ENCODE data around the gene ASXL2. TPM values are rescaled to one million over a fixed set of nuclear protein-coding genes. Genes with fewer than 3 reads are reported as not detected.
"Not testable (repeated sequence)": the region's sequence is repeated elsewhere in the genome, so short reads cannot be mapped to it uniquely, and the experiment has no call there.

The ASXL2 gene
- total RNA-seq, 1 donor from 2014 or later, result 80.7 TPM

DNA sequence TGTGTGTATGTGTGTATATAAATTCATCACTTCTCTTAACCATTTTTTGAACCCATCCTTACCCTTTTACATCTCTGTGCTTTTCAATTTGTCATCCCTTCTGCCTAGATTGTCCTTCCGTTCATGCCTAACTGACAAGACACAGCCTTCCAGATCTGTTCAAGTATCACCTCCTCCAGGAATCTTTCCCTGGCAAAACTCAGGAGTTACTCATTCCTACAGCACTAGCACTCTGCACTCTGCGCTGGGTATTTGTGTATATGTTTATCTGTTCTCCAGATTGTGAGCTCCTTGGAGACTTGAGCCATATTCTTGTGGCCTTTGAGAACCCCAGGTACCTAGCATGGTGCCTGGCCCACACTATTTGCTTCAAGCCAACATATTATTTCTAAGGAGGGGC, 26.8 kb upstream of the ASXL2 start:
- DNase-seq (ENCODE audit: low spot score), result no peak
- no peaks in the 10 kb centered on the region for H3K36me3 Mint-ChIP-seq (ENCODE audit: low read depth)
- H3K27me3 Mint-ChIP-seq (ENCODE audit: low read depth), result no peaks in the 10 kb centered on the region
- H3K9me3 Mint-ChIP-seq, result no peaks in the 10 kb centered on the region
- intact Hi-C loops (cut with micrococcal nuclease), result no loop called here
- no peaks in the 10 kb centered on the region for H3K4me1 Mint-ChIP-seq (ENCODE audit: low read depth)
- H3K27ac Mint-ChIP-seq, result no peak overlapping the region
- no peak overlapping the region for H3K4me3 Mint-ChIP-seq (ENCODE audit: low read depth)

GRCh38 chr2:25903216-25903776, 25.0 kb upstream of the ASXL2 start:
- H3K36me3 Mint-ChIP-seq (ENCODE audit: low read depth), result no peaks in the 10 kb centered on the region
- H3K4me3 Mint-ChIP-seq (ENCODE audit: low read depth), result no peak overlapping the region
- no peak overlapping the region for H3K27ac Mint-ChIP-seq
- no peaks in the 10 kb centered on the region for H3K9me3 Mint-ChIP-seq
- intact Hi-C loops (cut with micrococcal nuclease), result no loop called here
- H3K27me3 Mint-ChIP-seq (ENCODE audit: low read depth), result peaks cover 2% of the 10 kb centered on the region
- DNase-seq (ENCODE audit: low spot score), result no peak
- no peaks in the 10 kb centered on the region for H3K4me1 Mint-ChIP-seq (ENCODE audit: low read depth)

DNA sequence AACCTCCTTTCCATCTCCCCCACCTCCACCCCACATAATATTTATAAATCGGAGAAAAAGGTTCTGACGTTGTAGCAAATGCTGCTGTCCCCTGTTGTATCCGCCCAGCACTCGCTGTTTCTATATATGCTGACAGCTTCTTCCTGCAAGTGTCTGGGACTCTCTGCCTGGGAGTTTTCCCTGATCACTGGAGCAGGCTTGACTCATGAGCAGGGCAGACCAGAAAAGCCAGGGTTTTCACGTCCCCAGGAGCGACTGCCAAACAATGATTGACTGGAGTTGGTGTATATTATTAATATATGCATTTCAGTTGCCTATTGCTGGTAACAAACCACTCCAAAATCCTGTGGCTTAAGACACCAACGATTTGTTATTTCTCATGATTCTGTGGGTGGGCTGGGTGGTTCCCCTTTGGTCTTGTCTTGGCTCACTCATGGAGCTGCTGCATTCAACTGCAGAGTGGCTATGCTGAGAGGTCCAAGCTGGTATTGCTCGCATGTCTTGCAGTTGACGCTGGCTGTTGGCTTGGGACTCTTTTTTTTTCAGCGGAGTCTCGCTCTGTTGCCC, 21.2 kb upstream of the ASXL2 start:
- no peak for DNase-seq (ENCODE audit: low spot score)
- no peaks in the 10 kb centered on the region for H3K9me3 Mint-ChIP-seq
- peaks cover 8% of the 10 kb centered on the region for H3K27me3 Mint-ChIP-seq (ENCODE audit: low read depth)
- intact Hi-C loops (cut with micrococcal nuclease), result no loop called here
- no peak overlapping the region for H3K4me3 Mint-ChIP-seq (ENCODE audit: low read depth)
- H3K27ac Mint-ChIP-seq, result no peak overlapping the region
- H3K4me1 Mint-ChIP-seq (ENCODE audit: low read depth), result no peaks in the 10 kb centered on the region
- no peaks in the 10 kb centered on the region for H3K36me3 Mint-ChIP-seq (ENCODE audit: low read depth)

GRCh38 chr2:25897506-25897905, 19.2 kb upstream of the ASXL2 start:
- Mint-ChIP-seq H3K27me3 (ENCODE audit: low read depth) (peaks cover 8% of the 10 kb centered on the region), H3K36me3 (ENCODE audit: low read depth) (no peaks in the 10 kb centered on the region), H3K27ac (no peak overlapping the region), H3K4me1 (ENCODE audit: low read depth) (no peaks in the 10 kb centered on the region), H3K4me3 (ENCODE audit: low read depth) (no peak overlapping the region), H3K9me3 (no peaks in the 10 kb centered on the region)
- intact Hi-C loops (cut with micrococcal nuclease), result no loop called here
- DNase-seq (ENCODE audit: low spot score), result no peak

DNA sequence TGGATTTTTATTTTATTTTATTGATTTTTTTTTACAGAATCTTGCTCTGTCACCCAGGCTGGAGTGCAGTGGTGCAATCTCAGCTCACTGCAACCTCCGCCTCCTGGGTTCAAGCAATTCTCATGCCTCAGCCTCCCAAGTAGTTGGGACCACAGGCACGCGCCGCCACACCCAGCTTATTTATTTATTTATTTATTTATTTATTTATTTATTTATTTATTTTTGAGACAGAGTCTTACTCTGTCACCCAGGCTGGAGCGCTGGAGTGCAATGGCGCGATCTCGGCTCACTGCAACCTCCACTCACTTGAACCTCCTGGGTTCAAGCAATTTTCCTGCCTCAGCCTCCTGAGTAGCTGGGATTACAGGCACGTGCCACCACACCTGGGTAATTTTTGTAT, 18.0 kb upstream of the ASXL2 start:
- H3K4me1 Mint-ChIP-seq (ENCODE audit: low read depth); intact Hi-C loops (cut with micrococcal nuclease); H3K27me3 Mint-ChIP-seq (ENCODE audit: low read depth); H3K4me3 Mint-ChIP-seq (ENCODE audit: low read depth); H3K27ac Mint-ChIP-seq; H3K36me3 Mint-ChIP-seq (ENCODE audit: low read depth); DNase-seq (ENCODE audit: low spot score); H3K9me3 Mint-ChIP-seq: not testable (repeated sequence)

DNA sequence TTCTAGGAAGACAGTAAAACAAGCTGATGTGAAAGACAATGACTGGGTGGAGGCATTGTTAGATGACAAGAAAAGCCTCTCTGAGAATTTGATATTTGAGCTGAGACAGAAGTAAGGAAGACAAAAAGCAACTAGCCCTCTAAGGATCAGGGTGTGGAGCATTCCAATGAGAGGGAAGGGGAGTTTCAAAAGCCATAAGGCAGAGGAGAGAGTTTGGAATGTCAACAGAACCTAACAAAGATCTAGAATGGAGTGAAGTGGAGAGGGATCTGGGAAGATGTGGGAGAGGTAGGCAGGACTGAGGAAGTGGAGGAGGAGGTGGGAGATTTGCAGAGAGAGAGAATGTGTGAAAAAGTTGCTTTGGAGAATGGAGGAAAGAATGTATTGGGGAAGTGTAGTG, 17.3 kb upstream of the ASXL2 start:
- Mint-ChIP-seq H3K4me3 (ENCODE audit: low read depth) (no peak overlapping the region), H3K4me1 (ENCODE audit: low read depth) (no peaks in the 10 kb centered on the region), H3K36me3 (ENCODE audit: low read depth) (no peaks in the 10 kb centered on the region), H3K27ac (no peak overlapping the region), H3K27me3 (ENCODE audit: low read depth) (peaks cover 8% of the 10 kb centered on the region), H3K9me3 (no peaks in the 10 kb centered on the region)
- no peak for DNase-seq (ENCODE audit: low spot score)
- intact Hi-C loops (cut with micrococcal nuclease), result no loop called here

GRCh38 chr2:25895018-25895417, 16.7 kb upstream of the ASXL2 start:
- no peak overlapping the region for H3K4me3 Mint-ChIP-seq (ENCODE audit: low read depth)
- H3K36me3 Mint-ChIP-seq (ENCODE audit: low read depth), result no peaks in the 10 kb centered on the region
- DNase-seq (ENCODE audit: low spot score), result no peak
- peaks cover under 1% of the 10 kb centered on the region for H3K4me1 Mint-ChIP-seq (ENCODE audit: low read depth)
- peaks cover 8% of the 10 kb centered on the region for H3K27me3 Mint-ChIP-seq (ENCODE audit: low read depth)
- H3K27ac Mint-ChIP-seq, result no peak overlapping the region
- intact Hi-C loops (cut with micrococcal nuclease), result no loop called here
- no peaks in the 10 kb centered on the region for H3K9me3 Mint-ChIP-seq

DNA sequence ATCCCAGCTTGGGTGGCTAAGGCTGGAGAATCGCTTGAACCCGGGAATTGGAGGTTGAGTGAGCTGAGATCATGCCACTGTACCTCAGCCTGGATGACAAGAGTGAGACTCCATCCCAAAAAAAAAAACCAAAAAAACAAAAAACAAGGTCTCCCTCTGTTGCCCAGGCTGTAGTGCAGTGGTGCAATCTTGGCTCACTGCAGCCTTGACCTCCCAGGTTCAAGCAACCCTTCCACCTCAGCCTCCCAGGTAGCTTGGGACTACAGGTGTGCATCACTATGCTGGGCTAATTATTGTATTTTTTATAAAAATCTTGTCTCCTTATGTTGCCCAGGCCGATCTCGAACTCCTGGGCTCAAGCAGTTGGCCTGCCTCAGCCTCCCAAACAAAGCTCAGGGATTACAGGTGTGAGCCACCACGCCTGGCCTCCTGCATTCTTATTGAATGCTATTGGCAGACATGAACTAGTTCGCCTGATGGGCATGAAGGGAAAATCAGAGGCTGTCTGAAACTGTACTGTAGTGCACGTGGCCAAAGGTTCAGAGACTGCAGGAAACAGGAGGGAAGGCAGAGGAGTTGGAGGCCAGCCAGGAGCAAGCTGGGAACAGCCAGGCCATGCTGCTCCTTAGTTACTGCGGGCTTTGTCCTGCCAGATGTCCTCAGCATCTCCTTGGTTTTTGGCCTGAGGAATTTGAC, 16.0 kb upstream of the ASXL2 start:
- H3K4me3 Mint-ChIP-seq (ENCODE audit: low read depth), result no peak overlapping the region

GRCh38 chr2:25891672-25892071, 13.4 kb upstream of the ASXL2 start:
- H3K27ac Mint-ChIP-seq, result no peak overlapping the region
- H3K27me3 Mint-ChIP-seq (ENCODE audit: low read depth), result peaks cover 9% of the 10 kb centered on the region
- intact Hi-C loops (cut with micrococcal nuclease), result no loop called here
- no peaks in the 10 kb centered on the region for H3K36me3 Mint-ChIP-seq (ENCODE audit: low read depth)
- H3K4me3 Mint-ChIP-seq (ENCODE audit: low read depth), result no peak overlapping the region
- no peaks in the 10 kb centered on the region for H3K9me3 Mint-ChIP-seq
- no peak for DNase-seq (ENCODE audit: low spot score)
- peaks cover 2% of the 10 kb centered on the region for H3K4me1 Mint-ChIP-seq (ENCODE audit: low read depth)

More for the DNA sequence above, 16.0 kb upstream of the ASXL2 start:
- intact Hi-C loops (cut with micrococcal nuclease), result no loop called here
- peaks cover 8% of the 10 kb centered on the region for H3K27me3 Mint-ChIP-seq (ENCODE audit: low read depth)
- no peaks in the 10 kb centered on the region for H3K9me3 Mint-ChIP-seq
- no peak for DNase-seq (ENCODE audit: low spot score)
- H3K27ac Mint-ChIP-seq, result no peak overlapping the region
- no peaks in the 10 kb centered on the region for H3K36me3 Mint-ChIP-seq (ENCODE audit: low read depth)
- peaks cover 2% of the 10 kb centered on the region for H3K4me1 Mint-ChIP-seq (ENCODE audit: low read depth)

GRCh38 chr2:25887624-25888242, 9.4 kb upstream of the ASXL2 start:
- H3K4me3 Mint-ChIP-seq (ENCODE audit: low read depth), result no peak overlapping the region
- peaks cover 8% of the 10 kb centered on the region for H3K27me3 Mint-ChIP-seq (ENCODE audit: low read depth)
- no peak for DNase-seq (ENCODE audit: low spot score)
- H3K36me3 Mint-ChIP-seq (ENCODE audit: low read depth), result no peaks in the 10 kb centered on the region
- no peaks in the 10 kb centered on the region for H3K9me3 Mint-ChIP-seq
- no peak overlapping the region for H3K27ac Mint-ChIP-seq
- peaks cover 4% of the 10 kb centered on the region for H3K4me1 Mint-ChIP-seq (ENCODE audit: low read depth)
- intact Hi-C loops (cut with micrococcal nuclease), result loop anchor here (10.0 kb wide), 1 partner anchor 283 kb away; no protein-coding TSS in a partner anchor

- H3K36me3 Mint-ChIP-seq (ENCODE audit: low read depth), result no peaks in the 10 kb centered on the region
- no peak overlapping the region for H3K27ac Mint-ChIP-seq
- intact Hi-C loops (cut with micrococcal nuclease), result loop anchor here (10.0 kb wide), 1 partner anchor 281 kb away; no protein-coding TSS in a partner anchor
- no peaks in the 10 kb centered on the region for H3K9me3 Mint-ChIP-seq
- DNase-seq (ENCODE audit: low spot score), result no peak
- peaks cover 8% of the 10 kb centered on the region for H3K27me3 Mint-ChIP-seq (ENCODE audit: low read depth)
- no peak overlapping the region for H3K4me3 Mint-ChIP-seq (ENCODE audit: low read depth)
- peaks cover 10% of the 10 kb centered on the region for H3K4me1 Mint-ChIP-seq (ENCODE audit: low read depth)
Observed at GRCh38 chr2:25885933-25886332, 7.6 kb upstream of the ASXL2 start.

GRCh38 chr2:25881764-25882163, 3.5 kb upstream of the ASXL2 start:
- intact Hi-C loops (cut with micrococcal nuclease), result loop anchor here (10.0 kb wide), 1 partner anchor 277 kb away; no protein-coding TSS in a partner anchor
- H3K36me3 Mint-ChIP-seq (ENCODE audit: low read depth), result peaks cover 6% of the 10 kb centered on the region
- no peak overlapping the region for H3K27ac Mint-ChIP-seq
- no peak overlapping the region for H3K4me3 Mint-ChIP-seq (ENCODE audit: low read depth)
- H3K27me3 Mint-ChIP-seq (ENCODE audit: low read depth), result peaks cover 4% of the 10 kb centered on the region
- peaks cover 27% of the 10 kb centered on the region for H3K4me1 Mint-ChIP-seq (ENCODE audit: low read depth)
- H3K9me3 Mint-ChIP-seq, result no peaks in the 10 kb centered on the region
- DNase-seq (ENCODE audit: low spot score), result no peak

All from activated T-helper 2 cell treated with anti-CD3 and anti-CD28 coated beads, Interferon-gamma antibody, Interleukin-2, Interleukin-4, amounts not matched to agents 10 μg/mL and 5 μg/mL and 100 μg/mL, durations not matched to agents 14 hours and 24 hours and 36 hours (primary cell).